Thoracic aorta (tissue), 2 donors: ENCODE data around the gene CIB4. TPM values are rescaled to one million over a fixed set of nuclear protein-coding genes. Genes with fewer than 3 reads are reported as not detected.

Experiments
- ATAC-seq: fragments of 150-250 bp; one replicate; pipeline ENCODE4 v1.8.0; 2017; ENCODE audit warnings: low read depth; ENCODE audit not compliant: insufficient number of reproducible peaks, low FRiP score
- DNase-seq: peaks from one replicate; pipeline ENCODE4 v3.0.0-alpha.2; 2020; ENCODE audit warnings: low spot score
- H3K27ac ChIP-seq, 2 donors: fragments of 200-600 bp; sonication (generic); 1 replicate in 1 of 2; 2 replicates in 1 of 2; pipeline ENCODE4 v1.5.1; 2016; ENCODE audit warnings: mild to moderate bottlenecking in 2 of 2, moderate library complexity in 2 of 2
- H3K27me3 ChIP-seq: fragments of 200-600 bp; sonication (generic); replicated peaks from 2 replicates; pipeline ENCODE4 v1.6.0; 2016; ENCODE audit warnings: mild to moderate bottlenecking; ENCODE audit not compliant: insufficient read depth
- H3K36me3 ChIP-seq: fragments of 200-600 bp; sonication (generic); one replicate; pipeline ENCODE4 v1.5.1; 2016
- H3K4me1 ChIP-seq, 2 donors: fragments of 200-600 bp; sonication (generic); 1 replicate in 1 of 2; 2 replicates in 1 of 2; pipeline versions ENCODE4 v1.5.1 to v1.6.0; 2016; ENCODE audit warnings: low read depth in 2 of 2, mild to moderate bottlenecking in 1 of 2; ENCODE audit not compliant: control insufficient read depth in 1 of 2
- H3K4me3 ChIP-seq: fragments of 200-600 bp; sonication (generic); 2 replicates; pipeline ENCODE4 v1.5.1; 2016; ENCODE audit warnings: mild to moderate bottlenecking
- H3K9me3 ChIP-seq: fragments of 200-600 bp; sonication (generic); 2 replicates; pipeline ENCODE4 v1.5.1; 2016
- CTCF ChIP-seq: fragments of 200-600 bp; sonication (generic); IDR thresholded peaks from one replicate; pipeline ENCODE4 v1.5.1; 2019; ENCODE audit warnings: antibody characterized with exemption
- total RNA-seq, 2 donors: library from RNA; depleted of rRNA; stranded (reverse); fragments of >200 nt; gene quantifications; one replicate each; pipeline versions ENCODE4 v1.1.0 to v1.2.3, GENCODE V29; 2016

The CIB4 gene
- total RNA-seq, 2 donors from 2014 or later, result not detected

DNA sequence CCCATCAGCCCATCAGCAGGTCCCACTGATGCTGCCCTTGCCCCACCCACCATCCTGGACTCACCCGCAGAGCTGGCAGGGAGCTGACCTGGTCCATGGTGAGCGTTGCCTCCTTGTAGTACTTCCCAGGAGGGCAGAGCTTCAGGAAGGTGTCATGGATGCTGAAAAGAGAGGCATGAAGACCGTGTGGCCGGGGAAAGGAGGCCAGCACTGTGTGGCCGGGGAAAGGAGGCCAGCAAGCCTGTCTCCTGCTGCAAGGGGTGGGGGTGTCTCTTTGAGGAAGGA lies 11.9 kb downstream of the CIB4 start:
- no peaks in the 10 kb centered on the region for H3K9me3 ChIP-seq
- H3K4me1 ChIP-seq, result peaks cover 1 to 17% of the 10 kb centered on the region in 2 donors
- no peak overlapping the region for H3K4me3 ChIP-seq
- H3K27me3 ChIP-seq, result no peaks in the 10 kb centered on the region
- ATAC-seq, result no peak
- no peak for DNase-seq
- TF ChIP-seq CTCF, result no peak
- no peak overlapping the region for H3K27ac ChIP-seq
- no peaks in the 10 kb centered on the region for H3K36me3 ChIP-seq

- no peak for TF ChIP-seq CTCF
- no peaks in the 10 kb centered on the region for H3K9me3 ChIP-seq
- no peaks in the 10 kb centered on the region for H3K36me3 ChIP-seq
- no peak for DNase-seq
- peaks cover 7 to 20% of the 10 kb centered on the region in 2 donors for H3K4me1 ChIP-seq
- no peak overlapping the region for H3K27ac ChIP-seq
- no peaks in the 10 kb centered on the region for H3K27me3 ChIP-seq
- no peak for ATAC-seq
- no peak overlapping the region for H3K4me3 ChIP-seq
Measured at GRCh38 chr2:26628561-26629345, 12.4 kb downstream of the CIB4 start.

GRCh38 chr2:26627350-26628105 lies 13.6 kb downstream of the CIB4 start:
- no peaks in the 10 kb centered on the region for H3K27me3 ChIP-seq
- no peak overlapping the region for H3K27ac ChIP-seq
- DNase-seq, result no peak
- ATAC-seq, result no peak
- peaks cover 10 to 15% of the 10 kb centered on the region in 2 donors for H3K4me1 ChIP-seq
- H3K36me3 ChIP-seq, result no peaks in the 10 kb centered on the region
- TF ChIP-seq CTCF, result no peak
- H3K4me3 ChIP-seq, result no peak overlapping the region
- H3K9me3 ChIP-seq, result no peaks in the 10 kb centered on the region

GRCh38 chr2:26626606-26627005 lies 14.6 kb downstream of the CIB4 start:
- Histone ChIP-seq H3K9me3 (no peaks in the 10 kb centered on the region), H3K27me3 (no peaks in the 10 kb centered on the region), H3K4me3 (no peak overlapping the region), H3K4me1 (peaks cover 10 to 15% of the 10 kb centered on the region in 2 donors), H3K36me3 (no peaks in the 10 kb centered on the region), H3K27ac (no peak overlapping the region)
- DNase-seq, result no peak
- TF ChIP-seq CTCF, result no peak
- ATAC-seq, result no peak
